NCI-H2107 treated with DMSO at 0.1 percent for 48 hours (cell line): ENCODE results near the gene CACNA2D2.

Source experiments
- DNase-seq: peaks from one replicate; lab custom pipeline; 2025; ENCODE audit not compliant: unreplicated experiment; lab: John Stamatoyannopoulos, UW

CACNA2D2 gene

GRCh38 chr3:50374363-50375257 is 128.8 kb downstream of the CACNA2D2 start:
- DNase-seq = no peak

- DNase-seq = no peak
Measured at GRCh38 chr3:50373146-50374051, 130.0 kb downstream of the CACNA2D2 start.

DNA sequence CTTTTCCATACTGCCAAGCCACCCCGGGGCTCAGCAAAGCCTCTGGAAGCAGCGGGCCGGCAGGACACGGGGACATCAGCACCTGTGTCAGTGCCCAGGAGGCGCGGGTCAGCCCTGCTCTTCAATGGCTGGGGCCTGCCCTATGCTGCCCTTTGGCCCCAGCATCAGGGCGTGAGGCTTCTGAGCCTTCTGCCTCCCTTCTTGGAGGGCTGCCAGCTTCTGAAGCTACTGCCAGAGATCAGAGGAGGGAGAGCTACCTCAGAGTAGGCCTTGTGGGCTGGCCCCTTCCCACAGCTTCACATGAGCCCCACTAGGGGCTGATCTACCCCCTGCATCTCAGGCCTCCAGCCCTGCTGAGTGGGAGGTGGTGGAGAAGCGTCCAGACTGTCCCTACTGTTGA is 131.1 kb downstream of the CACNA2D2 start:
- DNase-seq = no peak

DNA sequence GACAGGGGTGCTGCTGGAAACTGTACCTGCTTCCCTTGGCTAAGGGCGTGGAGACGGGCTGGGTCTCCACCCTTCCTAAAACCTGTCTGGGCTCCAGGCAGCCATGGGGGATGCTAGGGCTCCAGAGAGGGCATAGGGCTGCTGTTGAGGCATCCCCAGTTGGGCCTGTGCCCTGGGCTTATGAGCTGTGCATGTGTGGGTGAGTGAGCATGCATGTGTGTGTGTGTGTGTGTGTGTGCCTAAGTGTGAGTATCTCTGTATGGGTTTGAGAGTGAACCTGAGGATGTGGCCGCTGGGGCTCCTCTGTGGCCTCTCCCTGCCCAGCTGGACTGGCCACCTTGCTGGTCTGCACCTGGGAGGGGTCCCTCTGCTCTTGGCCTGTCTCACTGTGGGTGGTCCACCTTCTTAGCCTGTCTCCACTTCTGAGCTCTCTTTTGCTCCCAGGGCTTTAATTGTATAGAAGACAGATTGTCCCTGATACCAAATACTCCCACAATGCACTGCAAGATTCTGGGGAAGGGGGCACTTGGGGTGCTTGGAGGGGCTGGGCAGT is 132.2 kb downstream of the CACNA2D2 start:
- DNase-seq = no peak

DNA sequence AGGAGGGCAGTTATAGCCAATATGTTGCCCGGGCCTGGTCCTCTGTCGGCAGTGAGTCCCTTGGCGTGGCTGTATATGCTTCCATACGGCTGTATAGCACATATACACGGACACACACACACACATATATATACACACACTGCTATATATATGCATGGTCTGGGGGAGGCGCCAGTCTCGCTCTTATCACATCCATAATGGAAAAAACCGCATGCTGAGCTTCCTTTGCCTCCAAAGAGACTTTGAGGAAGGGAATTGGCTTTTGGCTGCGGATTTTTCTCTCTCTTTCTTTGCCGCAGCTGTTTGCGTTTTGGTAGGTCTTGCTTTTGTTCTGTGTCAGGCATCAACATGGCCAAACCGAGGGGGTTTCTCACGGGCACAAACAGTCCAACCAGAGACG is 132.8 kb downstream of the CACNA2D2 start:
- peak; percentile 48 for DNase-seq

GRCh38 chr3:50369012-50369670 is 134.3 kb downstream of the CACNA2D2 start:
- DNase-seq = no peak

DNA sequence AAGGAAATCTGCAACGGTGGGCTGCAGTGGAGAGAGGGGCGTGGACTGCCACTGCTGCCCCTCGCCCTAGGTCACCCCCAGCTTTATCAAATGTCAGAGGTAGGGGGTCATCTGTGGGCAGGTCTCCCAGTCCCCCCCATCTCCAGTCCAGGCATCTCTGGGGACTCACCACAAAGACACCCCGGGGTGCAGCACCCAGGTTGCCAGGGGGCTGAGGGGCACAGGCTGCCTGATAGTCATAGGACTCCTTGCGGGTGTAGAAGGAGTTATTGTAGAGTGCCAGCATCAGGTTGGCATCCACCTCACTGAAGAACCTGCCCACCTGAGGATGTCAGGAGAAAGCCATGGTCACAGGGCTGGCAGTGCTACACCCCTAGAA is 137.6 kb downstream of the CACNA2D2 start:
- DNase-seq = no peak

- no peak for DNase-seq
Measured at GRCh38 chr3:50365080-50365841, 138.2 kb downstream of the CACNA2D2 start.

- DNase-seq = no peak
Measured at GRCh38 chr3:50364573-50365079, 138.8 kb downstream of the CACNA2D2 start.

GRCh38 chr3:50359760-50360110 is 143.7 kb downstream of the CACNA2D2 start:
- DNase-seq = no peak

- peak; percentile 91 for DNase-seq
Measured at GRCh38 chr3:50358911-50359759, 144.3 kb downstream of the CACNA2D2 start, which contains the start of gene TMEM115. Gene TMEM115 (minus strand): TSS chr3:50359521. CDS start chr3:50359063, 458 bp downstream.

DNA sequence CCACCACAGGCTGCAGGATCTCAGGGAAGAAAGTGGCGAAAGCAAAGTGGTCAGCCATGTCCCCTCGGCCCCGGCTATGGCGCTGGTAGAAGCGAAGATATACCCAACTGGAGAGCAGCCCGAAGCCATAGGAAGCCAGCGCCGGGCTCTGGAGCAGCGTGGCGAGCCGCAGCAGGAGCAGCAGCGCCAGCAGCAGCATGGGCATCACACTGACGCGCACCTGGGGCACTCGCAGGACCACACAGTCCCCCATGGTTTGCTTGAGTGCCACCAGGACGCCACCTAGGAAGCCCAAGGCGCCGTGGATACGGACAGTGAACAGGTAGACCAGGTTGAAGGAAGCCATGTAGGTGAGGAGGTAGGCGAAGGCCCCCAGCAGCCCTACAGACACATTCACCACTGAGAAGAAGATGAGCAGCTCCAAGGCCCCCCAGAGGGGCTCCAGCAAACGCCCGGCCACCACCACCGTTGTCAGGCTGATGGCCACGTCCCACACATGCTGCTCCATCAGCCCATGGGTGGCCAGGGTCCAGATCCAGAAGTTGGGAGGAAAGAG is 145.0 kb downstream of the CACNA2D2 start:
- no peak for DNase-seq

GRCh38 chr3:50357481-50357880 is 146.0 kb downstream of the CACNA2D2 start:
- DNase-seq = no peak

GRCh38 chr3:50356553-50356952 is 146.9 kb downstream of the CACNA2D2 start:
- no peak for DNase-seq

DNA sequence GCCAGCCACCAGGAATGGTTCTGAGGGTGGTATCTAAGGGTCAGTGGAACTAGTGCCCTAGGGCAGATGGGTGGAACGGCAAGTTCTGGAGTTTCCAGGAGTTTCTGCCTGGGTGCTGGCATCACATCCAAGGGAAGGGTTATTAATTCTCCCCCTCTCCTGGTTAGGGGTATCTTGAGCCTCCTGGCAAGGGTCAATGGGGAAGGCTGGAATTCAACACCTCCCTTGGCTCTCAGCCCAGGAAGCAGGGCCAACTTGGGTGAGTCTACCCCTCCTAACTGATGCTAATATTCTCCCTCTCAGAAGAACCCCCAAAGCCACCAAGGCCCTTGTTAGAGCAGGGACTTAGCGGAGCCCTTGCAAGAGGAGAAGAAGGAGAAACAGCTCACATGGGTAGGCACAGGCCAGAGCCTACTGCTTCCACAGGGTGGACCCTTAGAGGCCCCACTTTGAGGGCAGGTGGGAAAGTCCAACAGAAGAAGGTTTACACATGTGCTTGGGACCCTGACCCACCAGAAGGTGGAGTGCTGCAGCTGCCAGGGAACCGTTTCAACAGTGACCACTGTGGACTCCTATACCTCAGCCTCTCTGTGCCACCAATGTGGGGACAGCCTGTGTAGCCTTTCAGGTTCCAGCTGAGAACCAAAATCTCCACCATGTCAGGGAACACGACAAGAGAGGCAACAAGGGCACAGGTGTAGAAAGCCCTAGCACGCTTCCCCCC is 147.4 kb downstream of the CACNA2D2 start:
- DNase-seq = no peak

DNA sequence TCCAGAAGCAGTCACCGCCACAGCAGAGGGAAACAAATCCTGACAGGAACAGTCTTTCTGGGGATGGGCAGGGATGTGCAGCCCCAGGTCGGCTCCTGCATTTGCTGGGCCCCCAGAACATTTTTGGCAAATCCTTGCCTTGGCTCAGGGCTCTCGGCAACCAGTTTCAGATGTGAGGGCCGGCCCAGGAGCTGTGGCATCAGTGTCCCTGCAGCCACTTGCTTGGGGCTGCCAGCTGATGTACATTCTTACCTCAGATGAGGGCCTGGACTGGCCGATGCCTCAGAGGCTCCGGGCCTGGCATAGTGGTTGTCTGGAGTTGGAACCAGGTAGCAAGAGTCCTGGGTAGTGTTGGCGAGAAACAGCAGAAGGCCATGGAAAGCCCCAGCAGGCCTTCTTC is 148.6 kb downstream of the CACNA2D2 start:
- DNase-seq = no peak

GRCh38 chr3:50354186-50354764 is 149.2 kb downstream of the CACNA2D2 start:
- no peak for DNase-seq
